ENCODE results near the gene ALLC.
"Not testable (repeated sequence)": the region's sequence is repeated elsewhere in the genome, so short reads cannot be mapped to it uniquely, and the experiment has no call there.

ALLC gene

GRCh38 chr2:3655871-3656761, 1.9 kb upstream of the ALLC start:
- DNase-seq (ENCODE audit: low spot score): no peak

GRCh38 chr2:3656762-3657721, 958 bp upstream of the ALLC start:
- peak; percentile 44 for DNase-seq (ENCODE audit: low spot score)

- DNase-seq (ENCODE audit: low spot score): no peak
These were observed 1.7 kb downstream of the ALLC start for GRCh38 chr2:3659447-3660432.

GRCh38 chr2:3660640-3661039, 2.6 kb downstream of the ALLC start:
- DNase-seq (ENCODE audit: low spot score): not testable (repeated sequence)

- DNase-seq (ENCODE audit: low spot score): no peak
These were observed 3.2 kb downstream of the ALLC start for GRCh38 chr2:3661149-3661660.

GRCh38 chr2:3662239-3662638, 4.2 kb downstream of the ALLC start:
- DNase-seq (ENCODE audit: low spot score): no peak

- DNase-seq (ENCODE audit: low spot score): no peak
These were observed 6.1 kb downstream of the ALLC start for GRCh38 chr2:3664118-3664517.

- DNase-seq (ENCODE audit: low spot score): no peak
These were observed 6.9 kb downstream of the ALLC start for GRCh38 chr2:3664925-3665324.

- no peak for DNase-seq (ENCODE audit: low spot score)
These were observed 8.0 kb downstream of the ALLC start for GRCh38 chr2:3665886-3666612.

GRCh38 chr2:3666613-3666975, 8.6 kb downstream of the ALLC start:
- DNase-seq (ENCODE audit: low spot score): no peak

GRCh38 chr2:3667151-3667631, 9.2 kb downstream of the ALLC start:
- no peak for DNase-seq (ENCODE audit: low spot score)

- DNase-seq (ENCODE audit: low spot score): no peak
These were observed 11.7 kb downstream of the ALLC start for GRCh38 chr2:3669656-3670055.

GRCh38 chr2:3670376-3670775, 12.4 kb downstream of the ALLC start:
- no peak for DNase-seq (ENCODE audit: low spot score)

- DNase-seq (ENCODE audit: low spot score): no peak
These were observed 12.9 kb downstream of the ALLC start for GRCh38 chr2:3670941-3671340.

GRCh38 chr2:3672861-3673678, 15.1 kb downstream of the ALLC start:
- no peak for DNase-seq (ENCODE audit: low spot score)

GRCh38 chr2:3674066-3674845, 16.3 kb downstream of the ALLC start:
- no peak for DNase-seq (ENCODE audit: low spot score)

GRCh38 chr2:3675687-3676086, 17.7 kb downstream of the ALLC start:
- no peak for DNase-seq (ENCODE audit: low spot score)

- DNase-seq (ENCODE audit: low spot score): no peak
These were observed 19.4 kb downstream of the ALLC start for GRCh38 chr2:3677436-3677835.

GRCh38 chr2:3678212-3678611, 20.2 kb downstream of the ALLC start:
- DNase-seq (ENCODE audit: low spot score): no peak
